HUES64 (cell line): ENCODE results near the gene THEM4.

Experiments
- H3K27ac ChIP-seq: 2 replicates; pipeline ENCODE4 v1.7.0; 2013; ENCODE audit warnings: low read depth, low read length, inconsistent platforms
- H3K27me3 ChIP-seq: 2 replicates; pipeline ENCODE4 v1.6.1; 2013; ENCODE audit warnings: mild to moderate bottlenecking, low read length; ENCODE audit not compliant: insufficient read depth
- H3K36me3 ChIP-seq: 2 replicates; pipeline ENCODE4 v1.6.1; 2013; ENCODE audit warnings: mild to moderate bottlenecking, low read length; ENCODE audit not compliant: insufficient read depth
- H3K4me1 ChIP-seq: 2 replicates; pipeline ENCODE4 v1.6.1; 2013; ENCODE audit warnings: mild to moderate bottlenecking, low read length, moderate library complexity; ENCODE audit not compliant: insufficient read depth
- H3K4me3 ChIP-seq: 2 replicates; pipeline ENCODE4 v1.5.1; 2013; ENCODE audit warnings: mild to moderate bottlenecking, low read length, moderate library complexity
- H3K9ac ChIP-seq: 2 replicates; pipeline ENCODE4 v1.6.1; 2013; ENCODE audit warnings: mild to moderate bottlenecking, low read depth, low read length
- H3K9me3 ChIP-seq: 2 replicates; pipeline ENCODE4 v1.6.1; 2013; ENCODE audit warnings: low read depth, low read length; ENCODE audit not compliant: insufficient read depth
- WGBS: fragments of 150-250, 120-280 bp; methylation state at CpG from one replicate; pipeline ENCODE4 v1.1.7; 2013; ENCODE audit warnings: missing lambda C conversion rate; 5-methylcytosine and 5-hydroxymethylcytosine counted together

The THEM4 gene

GRCh38 chr1:151871284-151872030 lies 37.9 kb downstream of the THEM4 start:
- Histone ChIP-seq H3K36me3 (no peaks in the 10 kb centered on the region), H3K9me3 (no peaks in the 10 kb centered on the region), H3K27me3 (peaks cover 3% of the 10 kb centered on the region; the same call in 1 of the 2 replicates), H3K4me1 (peaks cover 8% of the 10 kb centered on the region; the same call in 1 of the 2 replicates), H3K9ac (no peak overlapping the region), H3K27ac (no peak overlapping the region), H3K4me3 (no peak overlapping the region)
- 88% methylated on average over 3 of the region's 5 CpGs for WGBS

GRCh38 chr1:151868486-151868885 lies 40.8 kb downstream of the THEM4 start:
- Histone ChIP-seq H3K9me3 (no peaks in the 10 kb centered on the region), H3K9ac (no peak overlapping the region), H3K27ac (no peak overlapping the region), H3K27me3 (peaks cover 21% of the 10 kb centered on the region), H3K36me3 (no peaks in the 10 kb centered on the region), H3K4me3 (no peak overlapping the region), H3K4me1 (peaks cover 8% of the 10 kb centered on the region; the same call in 1 of the 2 replicates)
- WGBS, result no CpG with 5 or more reads among the region's 3 CpGs

GRCh38 chr1:151867765-151868411 lies 41.4 kb downstream of the THEM4 start:
- WGBS, result 89% methylated on average over 6 of the region's 7 CpGs
- no peaks in the 10 kb centered on the region for H3K9me3 ChIP-seq
- no peaks in the 10 kb centered on the region for H3K36me3 ChIP-seq
- no peak overlapping the region for H3K9ac ChIP-seq
- no peak overlapping the region for H3K4me3 ChIP-seq
- no peak overlapping the region for H3K27ac ChIP-seq
- peaks cover 6% of the 10 kb centered on the region; the same call in 1 of the 2 replicates for H3K4me1 ChIP-seq
- H3K27me3 ChIP-seq, result peaks cover 26% of the 10 kb centered on the region

GRCh38 chr1:151867321-151867720 lies 42.0 kb downstream of the THEM4 start:
- Histone ChIP-seq H3K9ac (no peak overlapping the region), H3K27me3 (peaks cover 31% of the 10 kb centered on the region), H3K9me3 (no peaks in the 10 kb centered on the region), H3K27ac (no peak overlapping the region), H3K36me3 (no peaks in the 10 kb centered on the region), H3K4me1 (peaks cover under 1% of the 10 kb centered on the region; the same call in 1 of the 2 replicates), H3K4me3 (no peak overlapping the region)
- WGBS, result 96% methylated on average over 2 of the region's 2 CpGs

GRCh38 chr1:151864411-151864810 lies 44.9 kb downstream of the THEM4 start:
- Histone ChIP-seq H3K27me3 (peaks cover 59% of the 10 kb centered on the region), H3K9me3 (no peaks in the 10 kb centered on the region), H3K9ac (no peak overlapping the region), H3K36me3 (no peaks in the 10 kb centered on the region), H3K4me1 (peaks cover 18% of the 10 kb centered on the region), H3K27ac (no peak overlapping the region), H3K4me3 (no peak overlapping the region)
- WGBS, result 42% methylated on average over 2 of the region's 2 CpGs

- Histone ChIP-seq H3K4me1 (peaks cover 18% of the 10 kb centered on the region), H3K4me3 (no peak overlapping the region), H3K27me3 (peaks cover 77% of the 10 kb centered on the region), H3K27ac (no peak overlapping the region), H3K36me3 (no peaks in the 10 kb centered on the region), H3K9ac (no peak overlapping the region), H3K9me3 (no peaks in the 10 kb centered on the region)
Observed at GRCh38 chr1:151862604-151863003, 46.7 kb downstream of the THEM4 start.

GRCh38 chr1:151860504-151861187 lies 48.7 kb downstream of the THEM4 start:
- WGBS, result 29% methylated on average over 7 of the region's 7 CpGs
- Histone ChIP-seq H3K27me3 (peaks cover 80% of the 10 kb centered on the region), H3K27ac (no peak overlapping the region; the same call in 1 of the 2 replicates), H3K4me1 (peaks cover 18% of the 10 kb centered on the region), H3K4me3 (no peak overlapping the region; the same call in 1 of the 2 replicates), H3K9ac (no peak overlapping the region), H3K9me3 (no peaks in the 10 kb centered on the region), H3K36me3 (no peaks in the 10 kb centered on the region)

- 84% methylated on average over 6 of the region's 6 CpGs for WGBS
Observed at GRCh38 chr1:151859891-151860293, 49.4 kb downstream of the THEM4 start.

GRCh38 chr1:151858886-151859665 lies 50.2 kb downstream of the THEM4 start:
- H3K9ac ChIP-seq, result no peak overlapping the region
- H3K27me3 ChIP-seq, result peaks cover 67% of the 10 kb centered on the region
- WGBS, result 86% methylated on average over 6 of the region's 6 CpGs
- H3K27ac ChIP-seq, result no peak overlapping the region
- no peaks in the 10 kb centered on the region for H3K36me3 ChIP-seq
- no peak overlapping the region for H3K4me3 ChIP-seq
- no peaks in the 10 kb centered on the region for H3K9me3 ChIP-seq
- peaks cover 18% of the 10 kb centered on the region for H3K4me1 ChIP-seq

More at GRCh38 chr1:151859891-151860293, 49.4 kb downstream of the THEM4 start:
- peaks cover 75% of the 10 kb centered on the region for H3K27me3 ChIP-seq
- H3K4me1 ChIP-seq, result peaks cover 18% of the 10 kb centered on the region
- H3K9ac ChIP-seq, result no peak overlapping the region
- H3K9me3 ChIP-seq, result no peaks in the 10 kb centered on the region
- no peaks in the 10 kb centered on the region for H3K36me3 ChIP-seq
- no peak overlapping the region for H3K27ac ChIP-seq
- H3K4me3 ChIP-seq, result no peak overlapping the region

- 78% methylated on average over 3 of the region's 3 CpGs for WGBS
- Histone ChIP-seq H3K9me3 (no peaks in the 10 kb centered on the region), H3K4me1 (peaks cover 18% of the 10 kb centered on the region), H3K9ac (no peak overlapping the region), H3K27me3 (peaks cover 61% of the 10 kb centered on the region), H3K4me3 (no peak overlapping the region), H3K36me3 (no peaks in the 10 kb centered on the region), H3K27ac (no peak overlapping the region)
Observed at GRCh38 chr1:151858030-151858746, 51.1 kb downstream of the THEM4 start.
